Activated naive CD8-positive, alpha-beta T cell treated with anti-CD3 and anti-CD28 coated beads, Interleukin-2, amount 10 ng/mL, durations not matched to agents 7 days and 5 days (primary cell): ENCODE measurements around the gene NBEAL1. TPM values are rescaled to one million over a fixed set of nuclear protein-coding genes. Genes with fewer than 3 reads are reported as not detected.
"Not testable (repeated sequence)": the region's sequence is repeated elsewhere in the genome, so short reads cannot be mapped to it uniquely, and the experiment has no call there.

ENCODE experiments used
- ATAC-seq: fragments of 150-1000 bp; cut with Tn5 transposase; one replicate; pipeline ENCODE4 v1.10.0; 2021; ENCODE audit warnings: low read depth, moderate library complexity
- POLR2A ChIA-PET: fragments of 350-600 bp; sonication (Branson Sonifier 250); formaldehyde crosslinking; loops from one replicate; lab custom pipeline; 2021; ENCODE audit warnings: antibody characterized with exemption; lab: Charles Lee
- DNase-seq: peaks from one replicate; pipeline ENCODE4 v3.0.0; 2021
- H3K27ac Mint-ChIP-seq: one replicate; pipeline ENCODE4 v1.8.0; 2022; ENCODE audit warnings: mild to moderate bottlenecking, mixed read lengths
- H3K27me3 Mint-ChIP-seq: one replicate; pipeline ENCODE4 v1.8.0; 2022; ENCODE audit warnings: mild to moderate bottlenecking, moderate library complexity, mixed read lengths
- H3K36me3 Mint-ChIP-seq: one replicate; pipeline ENCODE4 v1.8.0; 2021; ENCODE audit warnings: mild to moderate bottlenecking, mixed read lengths
- H3K4me1 Mint-ChIP-seq: one replicate; pipeline ENCODE4 v1.8.0; 2021; ENCODE audit warnings: mixed read lengths
- H3K4me3 Mint-ChIP-seq: one replicate; pipeline ENCODE4 v1.8.0; 2022; ENCODE audit warnings: mild to moderate bottlenecking, moderate library complexity, mixed read lengths
- H3K9me3 Mint-ChIP-seq: one replicate; pipeline ENCODE4 v1.8.0; 2021; ENCODE audit warnings: mixed read lengths
- total RNA-seq, 2 experiments: library from RNA; stranded (reverse); gene quantifications; one replicate each; pipeline ENCODE4 v1.2.3, GENCODE V29; 2021

NBEAL1 gene
- total RNA-seq, 2 experiments from 2014 or later, result 19.6 to 20.2 TPM

DNA sequence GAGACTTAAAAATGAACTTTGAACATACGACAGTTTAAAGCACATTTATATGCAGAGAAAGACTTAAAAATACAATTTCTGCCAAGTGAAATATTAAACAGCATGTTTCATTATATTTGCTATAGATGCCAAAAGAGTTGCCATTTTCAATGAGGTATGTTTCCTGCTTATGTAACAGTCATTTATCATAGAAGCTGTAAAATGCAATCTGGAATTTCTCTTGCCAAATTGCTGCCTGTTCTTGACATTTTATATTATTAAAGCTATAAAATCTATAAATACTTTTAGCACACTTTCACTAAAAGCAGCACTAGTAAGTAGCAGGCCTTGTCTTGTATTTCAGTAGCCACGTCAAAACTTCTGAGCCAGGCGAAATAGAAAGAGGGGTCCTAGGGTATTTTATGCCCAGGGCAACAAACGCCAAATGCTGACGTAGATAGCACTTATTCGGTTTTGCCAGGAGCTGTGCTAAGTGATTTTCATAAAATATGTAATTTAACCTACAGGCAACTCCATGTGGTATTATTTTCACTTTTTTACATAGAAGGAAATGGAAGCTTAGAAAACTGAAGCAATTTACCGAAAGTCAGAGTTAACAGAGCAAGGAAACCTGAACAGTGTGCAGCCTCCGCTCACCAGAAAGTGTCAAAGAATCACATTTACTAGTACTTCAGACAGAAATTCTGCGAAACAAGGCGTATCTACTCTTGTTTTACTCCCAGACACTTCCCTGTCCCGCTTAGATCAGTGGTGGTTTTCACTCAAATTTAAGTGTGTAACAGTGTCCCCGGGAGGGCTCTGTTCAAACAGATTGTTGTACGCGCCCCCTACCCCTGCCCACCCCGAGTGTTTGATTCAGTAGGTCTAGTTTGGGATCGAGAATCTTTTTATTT is 222.9 kb downstream of the NBEAL1 start:
- DNase-seq (no peak), ATAC-seq (no peak)
- peaks cover 19% of the 10 kb centered on the region for H3K4me1 Mint-ChIP-seq
- peaks cover 14% of the 10 kb centered on the region for H3K36me3 Mint-ChIP-seq
- peak overlapping the region; percentile 99 for H3K27ac Mint-ChIP-seq
- no peaks in the 10 kb centered on the region for H3K9me3 Mint-ChIP-seq
- POLR2A ChIA-PET, result interaction anchor here (0.6 to 2.5 kb wide), 2 partner anchors 24 to 326 kb away, joined by 5 to 15 read pairs; partner anchors contain the start of genes CARF and WDR12
- H3K4me3 Mint-ChIP-seq, result peak overlapping the region; percentile 93
- no peaks in the 10 kb centered on the region for H3K27me3 Mint-ChIP-seq

DNA sequence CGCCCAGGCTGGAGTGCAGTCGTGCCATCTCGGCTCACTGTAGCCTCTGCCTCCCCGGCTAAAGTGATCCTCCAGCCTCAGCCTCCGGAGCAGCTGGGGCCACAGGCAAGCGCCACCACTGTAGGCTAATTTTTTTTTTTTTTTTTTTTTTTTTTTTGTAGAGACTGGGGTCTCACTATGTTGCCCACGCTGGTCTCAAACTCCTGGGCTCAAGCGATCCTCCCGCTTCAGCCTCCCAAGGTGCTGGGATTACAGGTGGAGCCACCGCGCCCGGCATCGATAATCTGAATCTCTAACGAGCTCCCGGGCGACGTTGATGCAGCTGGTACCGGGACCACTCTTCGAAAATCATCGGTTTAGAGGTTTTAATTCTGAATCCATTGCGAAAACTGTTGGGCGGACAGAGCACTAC is 223.6 kb downstream of the NBEAL1 start:
- Mint-ChIP-seq H3K36me3 (peaks cover 18% of the 10 kb centered on the region), H3K27ac (peak overlapping the region; percentile 99), H3K4me3 (peak overlapping the region; percentile 93), H3K9me3 (no peaks in the 10 kb centered on the region), H3K27me3 (no peaks in the 10 kb centered on the region), H3K4me1 (peaks cover 19% of the 10 kb centered on the region)
- DNase-seq (no peak), ATAC-seq (no peak)
- POLR2A ChIA-PET, result interaction anchor here (1.1 to 2.5 kb wide), 4 partner anchors 12 to 603 kb away, joined by 4 to 15 read pairs (median 10); partner anchors contain the start of genes CARF, FAM117B, NBEAL1 and WDR12

GRCh38 chr2:203238704-203239526 is 224.2 kb downstream of the NBEAL1 start, which contains the start of gene CYP20A1:
TSS of gene CYP20A1 (plus strand) at chr2:203239018. CDS start at chr2:203239063, 45 bp downstream.
- ATAC-seq (peak; percentile 88), DNase-seq (peak; percentile 99)
- Mint-ChIP-seq H3K36me3 (peaks cover 20% of the 10 kb centered on the region), H3K27me3 (no peaks in the 10 kb centered on the region), H3K4me3 (peak within 1 kb of the TSS; percentile 93), H3K27ac (peak within 1 kb of the TSS; percentile 99), H3K4me1 (peaks cover 19% of the 10 kb centered on the region), H3K9me3 (no peaks in the 10 kb centered on the region)
- POLR2A ChIA-PET, result interaction anchor here (0.7 to 2.5 kb wide), 14 partner anchors 9 to 650 kb away, joined by 3 to 15 read pairs (median 4); partner anchors contain the start of genes ABI2, CARF, FAM117B and NBEAL1

GRCh38 chr2:203240491-203240890 is 225.8 kb downstream of the NBEAL1 start:
- Mint-ChIP-seq H3K4me1 (peaks cover 19% of the 10 kb centered on the region), H3K27ac (peak overlapping the region; percentile 99), H3K27me3 (no peaks in the 10 kb centered on the region), H3K4me3 (peak overlapping the region; percentile 93), H3K36me3 (peaks cover 27% of the 10 kb centered on the region), H3K9me3 (no peaks in the 10 kb centered on the region)
- DNase-seq (no peak), ATAC-seq (no peak)
- POLR2A ChIA-PET, result interaction anchor here (1.0 to 1.9 kb wide), 2 partner anchors 8 to 88 kb away, joined by 4 to 14 read pairs; partner anchors contain the start of gene ABI2

GRCh38 chr2:203242518-203242917 is 227.8 kb downstream of the NBEAL1 start:
- POLR2A ChIA-PET, result no interaction called here
- Mint-ChIP-seq H3K9me3 (no peaks in the 10 kb centered on the region), H3K27ac (no peak overlapping the region), H3K4me1 (peaks cover 23% of the 10 kb centered on the region), H3K4me3 (no peak overlapping the region), H3K27me3 (no peaks in the 10 kb centered on the region), H3K36me3 (peaks cover 37% of the 10 kb centered on the region)
- no peak for DNase-seq
- ATAC-seq, result no peak

DNA sequence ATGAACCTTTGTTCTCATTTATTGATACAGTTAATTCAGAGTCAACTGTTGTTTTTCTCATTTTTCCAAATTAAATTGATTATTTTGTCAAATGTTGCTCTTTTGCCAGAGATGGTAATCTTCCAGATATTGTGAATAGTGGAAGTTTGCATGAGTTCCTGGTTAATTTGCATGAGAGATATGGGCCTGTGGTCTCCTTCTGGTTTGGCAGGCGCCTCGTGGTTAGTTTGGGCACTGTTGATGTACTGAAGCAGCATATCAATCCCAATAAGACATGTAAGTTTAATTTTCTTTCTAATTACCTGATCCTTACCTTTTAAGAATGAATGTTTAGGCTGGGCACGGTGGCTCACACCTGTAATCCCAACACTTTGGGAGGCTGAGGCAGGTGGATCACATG is 232.0 kb downstream of the NBEAL1 start:
- Mint-ChIP-seq H3K9me3 (no peaks in the 10 kb centered on the region), H3K4me1 (peaks cover 6% of the 10 kb centered on the region), H3K4me3 (no peak overlapping the region), H3K27ac (no peak overlapping the region), H3K27me3 (no peaks in the 10 kb centered on the region), H3K36me3 (peaks cover 34% of the 10 kb centered on the region)
- DNase-seq (no peak), ATAC-seq (no peak)
- POLR2A ChIA-PET, result no interaction called here

DNA sequence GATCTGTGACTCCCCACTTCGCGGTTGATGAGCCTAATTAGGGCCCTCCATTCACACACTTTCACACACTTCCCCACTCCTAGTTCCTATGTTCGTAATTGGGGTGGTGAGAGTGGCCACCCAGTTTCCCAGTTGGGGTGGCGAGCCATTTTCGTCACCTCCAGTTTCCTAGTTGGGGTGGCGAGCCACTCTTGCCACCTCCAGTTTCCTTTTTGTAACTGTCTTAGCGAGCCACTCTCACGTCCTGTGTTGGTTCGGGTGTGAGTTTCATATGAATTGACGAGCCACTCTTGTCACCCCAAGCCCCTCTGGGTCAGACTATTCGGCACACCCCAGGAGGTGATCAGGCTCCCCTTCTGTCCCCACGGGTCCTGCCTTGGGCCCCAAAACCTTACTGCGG is 238.1 kb downstream of the NBEAL1 start:
- Mint-ChIP-seq H3K9me3 (no peaks in the 10 kb centered on the region), H3K4me1 (no peaks in the 10 kb centered on the region), H3K27ac (no peak overlapping the region), H3K36me3 (peaks cover 29% of the 10 kb centered on the region), H3K27me3 (no peaks in the 10 kb centered on the region), H3K4me3 (no peak overlapping the region)
- POLR2A ChIA-PET, result no interaction called here
- no peak for DNase-seq
- ATAC-seq, result no peak

- ATAC-seq, H3K27me3 Mint-ChIP-seq, H3K4me3 Mint-ChIP-seq, POLR2A ChIA-PET, H3K9me3 Mint-ChIP-seq, H3K4me1 Mint-ChIP-seq, H3K27ac Mint-ChIP-seq, DNase-seq: not testable (repeated sequence)
- H3K36me3 Mint-ChIP-seq, result peaks cover 29% of the 10 kb centered on the region
Observed at GRCh38 chr2:203253422-203254095, 238.9 kb downstream of the NBEAL1 start.

GRCh38 chr2:203261326-203262159 is 246.9 kb downstream of the NBEAL1 start:
- ATAC-seq, result no peak

More at GRCh38 chr2:203261326-203262159, 246.9 kb downstream of the NBEAL1 start:
- Mint-ChIP-seq H3K9me3 (no peaks in the 10 kb centered on the region), H3K4me1 (no peaks in the 10 kb centered on the region), H3K4me3 (no peak overlapping the region), H3K27me3 (no peaks in the 10 kb centered on the region), H3K27ac (no peak overlapping the region), H3K36me3 (peaks cover 14% of the 10 kb centered on the region)
- no peak for DNase-seq
- POLR2A ChIA-PET, result interaction anchor here (0.6 to 0.7 kb wide), 2 partner anchors 24 to 68 kb away, joined by 5 to 7 read pairs; no protein-coding TSS in a partner anchor
